ENCODE data around the gene SPRR2D. TPM values are rescaled to one million over a fixed set of nuclear protein-coding genes. Genes with fewer than 3 reads are reported as not detected.
"Not testable (repeated sequence)": the region's sequence is repeated elsewhere in the genome, so short reads cannot be mapped to it uniquely, and the experiment has no call there.

SPRR2D gene
- total and polyA plus RNA-seq, 2 of the 4 experiments (the other 2 are of a cell fraction) = not detected

DNA sequence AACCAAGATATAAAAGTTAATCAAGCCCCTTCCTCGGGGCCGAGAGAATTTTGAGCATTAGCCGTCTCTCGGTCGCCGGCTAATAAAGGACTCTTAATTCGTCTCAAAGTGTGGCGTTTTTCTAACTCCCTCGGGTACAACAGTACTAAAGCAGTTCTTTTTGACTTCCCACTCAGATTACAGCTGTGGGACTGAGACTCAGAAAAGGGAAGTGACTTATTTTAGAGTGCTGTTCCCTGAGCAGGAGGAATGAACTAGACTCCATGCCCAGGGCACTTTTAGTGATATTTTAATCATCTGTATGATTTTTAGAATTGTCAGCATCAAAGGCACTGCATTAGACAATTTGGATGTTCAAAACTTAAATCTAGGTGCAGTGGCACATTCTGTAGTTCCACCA is 18.6 kb downstream of the SPRR2D start:
- DNase-seq; in situ Hi-C loops (cut with MboI; ENCODE audit: low sequenced_read_pairs); H4K8ac ChIP-seq (ENCODE audit: low read depth in 2 of 2, low read length in 2 of 2); H4K20me1 ChIP-seq (ENCODE audit: insufficient read depth, low read length); H4K5ac ChIP-seq (ENCODE audit: low read depth, low read length); H3K4ac ChIP-seq (ENCODE audit: low read depth, low read length); H2BK120ac ChIP-seq (ENCODE audit: low read depth, low read length); dilution Hi-C loops (cut with HindIII; ENCODE audit: low sequenced_read_pairs, unreplicated experiment); H2BK5ac ChIP-seq (ENCODE audit: low read depth, low read length, poor library complexity, severe bottlenecking); BruUV-seq (replicated peaks); H2BK15ac ChIP-seq (ENCODE audit: low read depth, low read length); H4K91ac ChIP-seq (ENCODE audit: insufficient read depth, low read depth, low read length); H2AK9ac ChIP-seq (replicated peaks; ENCODE audit: low read depth, low read length, poor library complexity); ATAC-seq (ENCODE audit: low read depth); CTCF ChIA-PET; H2AK5ac ChIP-seq (ENCODE audit: low read depth, low read length); H3K9me3 ChIP-seq (ENCODE audit: control insufficient read depth, insufficient read depth, low read length); H3K14ac ChIP-seq (replicated peaks; ENCODE audit: low read depth, low read length); H3K27me3 ChIP-seq (ENCODE audit: control insufficient read depth, insufficient read depth, low read length); H3K4me3 ChIP-seq (ENCODE audit: insufficient read depth, low read depth, low read length); H3K27ac ChIP-seq (ENCODE audit: insufficient read depth, low read length); H3K56ac ChIP-seq (ENCODE audit: extremely low read depth, insufficient read depth, low read length); H2BK20ac ChIP-seq (ENCODE audit: low read depth, low read length); intact Hi-C loops (cut with micrococcal nuclease); H3K36me3 ChIP-seq (ENCODE audit: control insufficient read depth, insufficient read depth, low read length); POLR2A ChIA-PET (ENCODE audit: unreplicated experiment); H3K23ac ChIP-seq (ENCODE audit: low read depth, low read length); H3K4me1 ChIP-seq (ENCODE audit: control insufficient read depth, insufficient read depth, low read length); H3K18ac ChIP-seq (ENCODE audit: low read depth, low read length); H3K4me2 ChIP-seq (ENCODE audit: low read depth, low read length); H3K9me1 ChIP-seq (ENCODE audit: insufficient read depth, low read length); H3K79me1 ChIP-seq (ENCODE audit: low read depth in 1 of 2, low read length in 2 of 2); H3K9ac ChIP-seq (ENCODE audit: low read depth, low read length); H2AFZ ChIP-seq (replicated peaks; ENCODE audit: low read length, poor library complexity): not testable (repeated sequence)
- 0% methylated on average over 2 of the region's 9 CpGs; no CpG with 5 or more reads in 1 of the 2 experiments for WGBS, 2 experiments (ENCODE audit: extremely low coverage in 2 of 2, insufficient read length in 1 of 2)

DNA sequence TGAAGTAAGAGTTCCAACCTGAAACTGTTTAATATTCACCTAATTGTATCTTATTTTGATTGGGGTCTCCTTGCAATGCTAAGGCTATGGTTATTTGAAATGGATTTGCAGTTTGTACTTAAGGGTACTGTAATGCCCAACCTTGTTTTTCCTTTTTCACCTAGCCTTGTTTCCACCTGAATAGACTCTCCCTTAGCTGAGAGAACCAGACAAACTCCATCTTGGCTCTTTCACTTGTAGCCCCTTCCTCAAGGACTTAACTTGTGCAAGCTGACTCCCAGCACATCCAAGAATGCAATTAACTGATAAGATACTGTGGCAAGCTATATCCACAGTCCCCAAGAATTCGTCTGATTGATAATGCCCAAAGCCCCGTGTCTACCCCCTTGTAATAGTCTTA is 19.1 kb downstream of the SPRR2D start:
- H2BK20ac ChIP-seq (ENCODE audit: low read depth, low read length); H4K91ac ChIP-seq (ENCODE audit: insufficient read depth, low read depth, low read length); H3K56ac ChIP-seq (ENCODE audit: extremely low read depth, insufficient read depth, low read length); intact Hi-C loops (cut with micrococcal nuclease); H2BK120ac ChIP-seq (ENCODE audit: low read depth, low read length); H2AK5ac ChIP-seq (ENCODE audit: low read depth, low read length); H3K23ac ChIP-seq (ENCODE audit: low read depth, low read length); H3K4me3 ChIP-seq (ENCODE audit: insufficient read depth, low read depth, low read length); H3K36me3 ChIP-seq (ENCODE audit: control insufficient read depth, insufficient read depth, low read length); H3K18ac ChIP-seq (ENCODE audit: low read depth, low read length); H3K4ac ChIP-seq (ENCODE audit: low read depth, low read length); H3K9me1 ChIP-seq (ENCODE audit: insufficient read depth, low read length); H3K4me1 ChIP-seq (ENCODE audit: control insufficient read depth, insufficient read depth, low read length); DNase-seq; H2BK15ac ChIP-seq (ENCODE audit: low read depth, low read length); H4K20me1 ChIP-seq (ENCODE audit: insufficient read depth, low read length); H3K27ac ChIP-seq (ENCODE audit: insufficient read depth, low read length); POLR2A ChIA-PET (ENCODE audit: unreplicated experiment); H3K4me2 ChIP-seq (ENCODE audit: low read depth, low read length); H2AK9ac ChIP-seq (replicated peaks; ENCODE audit: low read depth, low read length, poor library complexity); H2AFZ ChIP-seq (replicated peaks; ENCODE audit: low read length, poor library complexity); H3K9me3 ChIP-seq (ENCODE audit: control insufficient read depth, insufficient read depth, low read length); H4K5ac ChIP-seq (ENCODE audit: low read depth, low read length); in situ Hi-C loops (cut with MboI; ENCODE audit: low sequenced_read_pairs); dilution Hi-C loops (cut with HindIII; ENCODE audit: low sequenced_read_pairs, unreplicated experiment); H2BK5ac ChIP-seq (ENCODE audit: low read depth, low read length, poor library complexity, severe bottlenecking); H3K79me1 ChIP-seq (ENCODE audit: low read depth in 1 of 2, low read length in 2 of 2); H3K9ac ChIP-seq (ENCODE audit: low read depth, low read length); ATAC-seq (ENCODE audit: low read depth); H3K14ac ChIP-seq (replicated peaks; ENCODE audit: low read depth, low read length); H3K27me3 ChIP-seq (ENCODE audit: control insufficient read depth, insufficient read depth, low read length); H4K8ac ChIP-seq (ENCODE audit: low read depth in 2 of 2, low read length in 2 of 2); BruUV-seq (replicated peaks); CTCF ChIA-PET: not testable (repeated sequence)
- no CpG with 5 or more reads among the region's 2 CpGs for WGBS, 2 experiments (ENCODE audit: extremely low coverage in 2 of 2, insufficient read length in 1 of 2)

Measured in IMR-90 (cell line).